A375 (cell line): ENCODE data around the gene FAM117B. TPM values are rescaled to one million over a fixed set of nuclear protein-coding genes. Genes with fewer than 3 reads are reported as not detected.

Experiments
- small RNA-seq: library from RNA; depleted of rRNA; stranded (forward); fragments of <200 nt; gene quantifications from one replicate; pipeline ENCODE3, GENCODE V24; 2014
- total RNA-seq: library from RNA; depleted of rRNA; stranded (reverse); fragments of >200 nt; shearing (Covaris generic); gene quantifications from 2 replicates; pipeline ENCODE4 v1.2.3, GENCODE V29; 2014; rRNA removed

The FAM117B gene
- total RNA-seq: 2.0 and 2.1 TPM in 2 replicates

GRCh38 chr2:202634556-202635427, at the start of gene FAM117B:
FAM117B (plus strand) TSS chr2:202634969; CDS start chr2:202635188, 219 bp downstream.

Small RNA genes lying within 50 kb of the gene (small RNA-seq; reads per million reads assigned to genes)
- not detected for gene MTND4LP17

Other genes starting within 250 kb of the FAM117B start
- gene ICA1L, start 236.8 kb downstream of the FAM117B start, total RNA-seq: 5.9 and 8.3 TPM in 2 replicates